HG02981 (cell line): ENCODE measurements around the gene GALK1.
"Not testable (repeated sequence)": the region's sequence is repeated elsewhere in the genome, so short reads cannot be mapped to it uniquely, and the experiment has no call there.

Experiments
- ATAC-seq: cut with Tn5 transposase; IDR thresholded peaks from one replicate; pipeline ENCODE4 v1.9.1; 2021; ENCODE audit warnings: mild to moderate bottlenecking, moderate library complexity; ENCODE audit not compliant: unreplicated experiment

GALK1 gene

DNA sequence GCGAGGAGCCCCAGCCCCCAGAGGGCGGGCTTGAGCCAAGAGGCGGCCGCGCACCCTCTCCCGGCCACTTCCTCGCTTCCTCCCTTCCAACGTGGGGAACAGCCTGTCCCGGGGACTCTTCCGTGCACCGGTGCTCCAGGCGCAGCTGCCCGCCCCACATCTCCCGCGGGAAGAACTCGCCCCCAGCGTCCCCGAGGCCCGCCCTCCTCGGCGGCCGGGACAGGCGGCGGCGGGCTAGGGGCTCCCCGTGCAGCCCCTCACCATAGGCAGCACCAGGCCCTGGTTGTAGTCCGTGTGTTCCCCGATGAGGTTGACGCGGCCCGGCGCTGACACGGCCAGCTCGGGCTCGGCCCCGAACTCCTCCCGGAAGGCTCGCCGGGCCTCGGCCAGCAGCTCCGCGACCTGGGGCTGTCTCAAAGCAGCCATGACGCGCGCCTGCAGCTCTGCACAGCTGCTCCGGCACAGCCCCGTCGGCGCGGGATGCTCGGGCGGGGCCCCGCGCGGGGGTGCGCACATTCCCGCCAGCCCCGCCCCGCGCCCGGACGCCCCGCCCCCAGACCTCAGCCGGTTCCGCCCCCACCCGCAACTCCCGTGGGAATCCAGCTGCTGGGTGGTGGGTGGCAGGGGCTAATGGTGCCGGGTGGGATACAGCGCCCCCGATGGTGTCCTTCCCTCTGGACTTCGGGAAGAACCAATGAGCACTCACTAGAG, at the start of gene GALK1:
GALK1 (minus strand) TSS at position 482 of the 711 bp plus-strand sequence; CDS start at position 426, 56 bp downstream.
- peak; percentile 57 for ATAC-seq

DNA sequence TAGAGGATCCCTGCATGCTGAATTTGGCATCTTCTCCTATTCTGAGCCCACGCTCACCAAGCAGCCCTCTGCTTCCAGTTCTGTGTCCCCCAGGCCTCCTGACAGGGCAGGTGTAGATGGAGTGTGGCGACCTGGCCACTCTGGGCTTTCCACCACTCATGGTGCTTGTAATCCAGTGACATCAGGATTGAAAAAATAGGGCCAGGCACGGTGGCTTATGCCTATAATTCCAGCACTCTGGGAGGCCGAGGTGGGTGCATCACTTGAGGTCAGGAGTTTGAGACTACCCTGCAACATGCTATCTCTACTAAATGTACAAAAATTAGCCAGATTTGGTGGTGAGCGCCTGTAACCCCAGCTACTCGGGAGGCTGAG, 49.0 kb upstream of the GALK1 start:
- no peak for ATAC-seq

DNA sequence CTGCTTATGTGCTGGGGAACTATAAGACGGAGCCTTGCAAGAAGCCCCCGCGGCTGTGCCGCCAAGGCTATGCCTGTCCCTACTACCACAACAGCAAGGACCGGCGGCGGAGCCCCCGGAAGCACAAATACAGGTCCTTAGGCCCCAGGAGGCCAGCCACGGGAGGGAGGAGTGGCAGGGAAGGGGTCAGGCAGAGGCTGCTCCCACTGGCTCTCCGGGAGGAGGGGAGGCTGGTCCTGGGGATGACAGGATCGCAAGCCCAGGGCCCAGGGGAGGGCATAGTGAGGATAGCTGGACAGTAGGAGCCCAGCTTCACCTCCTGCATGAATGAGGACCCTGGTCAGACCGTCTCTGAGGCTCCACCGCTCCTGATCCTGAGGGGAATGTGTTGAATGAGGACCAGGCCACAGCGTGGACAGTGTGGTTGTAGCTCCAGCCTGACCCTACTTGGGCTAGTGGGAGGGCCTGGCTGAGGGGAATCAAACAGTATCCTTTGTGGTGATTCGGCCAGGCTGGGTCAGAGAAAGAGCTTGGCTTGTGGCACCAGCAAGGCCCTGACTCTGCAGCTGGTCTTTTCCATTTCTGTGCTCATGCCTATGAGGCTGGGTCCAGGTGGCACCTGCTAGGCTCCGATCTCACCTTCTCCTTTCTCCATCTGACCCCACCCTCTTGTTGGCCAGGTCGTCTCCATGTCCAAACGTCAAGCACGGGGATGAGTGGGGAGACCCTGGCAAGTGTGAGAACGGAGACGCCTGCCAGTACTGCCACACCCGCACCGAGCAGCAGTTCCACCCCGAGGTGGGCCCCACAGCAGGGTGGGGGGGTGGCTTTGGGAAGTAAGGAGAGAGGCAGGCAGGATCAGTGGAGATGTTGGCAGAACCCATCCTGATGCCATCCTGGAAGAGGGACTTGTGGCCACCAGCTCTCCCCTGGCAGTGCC, 48.4 kb upstream of the GALK1 start:
- ATAC-seq: no peak

DNA sequence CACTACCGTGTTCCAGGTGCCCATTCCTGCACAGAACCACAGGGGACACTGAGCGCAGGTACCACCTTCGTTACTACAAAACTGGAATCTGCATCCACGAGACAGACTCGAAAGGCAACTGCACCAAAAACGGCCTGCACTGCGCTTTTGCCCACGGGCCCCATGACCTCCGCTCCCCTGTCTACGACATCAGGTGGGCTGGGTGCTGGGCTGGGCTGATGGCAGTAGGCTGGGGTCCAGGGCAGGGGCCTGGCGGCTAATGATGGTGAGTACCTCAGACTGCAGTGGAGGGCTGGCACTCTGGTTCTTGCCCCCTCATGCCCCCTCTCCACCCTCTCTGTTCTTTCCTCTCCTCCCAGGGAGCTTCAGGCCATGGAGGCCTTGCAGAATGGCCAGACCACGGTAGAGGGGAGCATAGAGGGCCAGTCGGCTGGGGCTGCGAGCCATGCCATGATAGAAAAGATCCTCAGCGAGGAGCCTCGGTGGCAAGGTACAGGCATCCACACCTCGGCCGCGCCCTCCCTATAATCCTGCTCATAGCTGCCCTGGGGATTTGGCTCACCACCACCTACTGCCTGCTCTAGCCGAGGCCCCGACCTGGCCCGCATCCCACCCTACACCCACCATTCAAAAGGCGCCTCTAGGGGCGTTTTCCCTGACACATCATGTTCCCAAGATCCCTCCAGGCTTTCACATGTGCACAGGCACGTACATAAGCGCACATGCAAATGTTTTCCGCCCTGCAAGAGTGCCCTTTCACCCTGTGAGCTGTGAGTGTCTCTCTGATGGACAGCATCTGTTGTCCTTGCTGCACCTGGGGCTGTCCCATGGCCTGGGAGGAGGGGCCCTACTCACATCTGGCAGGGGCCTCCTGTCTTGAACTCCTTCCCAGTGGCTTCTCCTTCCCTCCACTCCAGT, 47.4 kb upstream of the GALK1 start:
- ATAC-seq: no peak

DNA sequence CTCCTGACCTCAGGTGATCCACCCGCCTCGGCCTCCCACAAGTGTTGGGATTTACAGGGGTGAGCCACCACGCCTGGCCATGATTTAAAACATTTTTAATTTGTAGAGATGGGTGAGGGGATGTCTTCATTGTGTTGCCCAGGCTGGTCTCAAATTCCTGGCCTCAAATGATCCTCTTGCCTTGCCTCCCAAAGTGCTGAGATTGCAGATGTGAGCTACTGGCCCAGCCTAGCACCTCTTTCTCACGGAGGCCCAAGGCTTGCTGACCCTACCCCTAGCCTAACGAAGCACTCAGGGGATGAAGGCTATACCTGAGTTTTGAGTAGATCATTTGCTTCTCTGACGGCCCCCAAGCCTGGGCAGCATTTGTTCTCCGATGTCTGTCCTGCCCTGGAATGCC, 46.2 kb upstream of the GALK1 start:
- no peak for ATAC-seq

DNA sequence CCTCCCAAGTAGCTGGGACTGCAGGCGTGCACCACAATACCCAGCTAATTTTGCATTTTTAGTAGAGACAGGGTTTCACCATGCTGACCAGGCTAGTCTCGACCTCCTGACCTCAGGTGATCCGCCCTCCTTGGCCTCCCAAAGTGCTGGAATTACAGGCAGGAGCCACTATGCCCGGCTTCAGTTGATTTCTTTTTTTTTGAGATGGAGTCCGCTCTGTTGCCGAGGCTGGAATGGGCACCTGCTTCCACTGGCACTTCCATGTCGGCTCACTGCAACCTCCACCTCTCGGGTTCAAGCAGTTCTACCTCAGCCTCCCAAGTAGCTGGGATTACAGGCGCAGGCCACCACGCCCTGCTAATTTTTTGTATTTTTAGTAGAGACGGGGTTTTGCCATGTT, 45.8 kb upstream of the GALK1 start:
- ATAC-seq: not testable (repeated sequence)

DNA sequence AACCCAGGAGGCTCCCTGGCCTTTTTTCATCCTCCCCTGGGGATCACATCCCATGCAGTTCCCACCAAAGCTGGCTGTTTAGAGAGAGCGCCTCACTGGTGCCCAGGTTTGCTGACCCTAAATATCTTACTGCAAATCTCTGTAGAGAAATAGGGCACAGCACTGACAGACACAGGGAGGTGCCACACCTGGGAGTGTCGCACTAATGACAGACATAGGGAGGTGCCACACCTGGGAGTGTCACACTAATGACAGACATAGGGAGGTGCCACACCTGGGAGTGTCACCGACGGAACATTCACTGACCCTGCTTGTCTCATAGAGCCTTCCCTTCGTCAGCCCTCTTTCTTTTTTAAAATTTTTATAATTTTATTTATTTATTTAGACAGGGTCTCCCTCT, 45.2 kb upstream of the GALK1 start:
- no peak for ATAC-seq

DNA sequence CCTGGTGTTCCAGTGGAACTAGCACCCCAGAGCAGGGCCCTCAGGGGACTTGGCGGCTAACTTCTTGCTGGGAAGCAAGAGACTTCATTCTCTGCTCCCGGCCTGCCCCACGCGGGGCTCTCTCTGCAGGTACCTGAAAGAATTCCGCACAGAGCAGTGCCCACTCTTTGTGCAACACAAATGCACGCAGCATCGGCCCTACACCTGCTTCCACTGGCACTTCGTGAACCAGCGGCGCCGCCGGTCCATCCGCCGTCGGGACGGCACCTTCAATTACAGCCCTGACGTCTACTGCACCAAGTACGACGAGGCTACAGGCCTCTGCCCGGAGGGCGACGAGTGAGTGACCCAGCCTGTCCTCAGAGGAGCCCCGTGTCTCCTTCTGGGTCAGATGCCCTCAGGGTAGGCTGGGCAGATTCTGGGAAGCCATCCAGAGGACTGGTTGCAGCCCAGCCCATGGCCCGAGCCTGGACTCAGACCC, 44.7 kb upstream of the GALK1 start:
- ATAC-seq: no peak

DNA sequence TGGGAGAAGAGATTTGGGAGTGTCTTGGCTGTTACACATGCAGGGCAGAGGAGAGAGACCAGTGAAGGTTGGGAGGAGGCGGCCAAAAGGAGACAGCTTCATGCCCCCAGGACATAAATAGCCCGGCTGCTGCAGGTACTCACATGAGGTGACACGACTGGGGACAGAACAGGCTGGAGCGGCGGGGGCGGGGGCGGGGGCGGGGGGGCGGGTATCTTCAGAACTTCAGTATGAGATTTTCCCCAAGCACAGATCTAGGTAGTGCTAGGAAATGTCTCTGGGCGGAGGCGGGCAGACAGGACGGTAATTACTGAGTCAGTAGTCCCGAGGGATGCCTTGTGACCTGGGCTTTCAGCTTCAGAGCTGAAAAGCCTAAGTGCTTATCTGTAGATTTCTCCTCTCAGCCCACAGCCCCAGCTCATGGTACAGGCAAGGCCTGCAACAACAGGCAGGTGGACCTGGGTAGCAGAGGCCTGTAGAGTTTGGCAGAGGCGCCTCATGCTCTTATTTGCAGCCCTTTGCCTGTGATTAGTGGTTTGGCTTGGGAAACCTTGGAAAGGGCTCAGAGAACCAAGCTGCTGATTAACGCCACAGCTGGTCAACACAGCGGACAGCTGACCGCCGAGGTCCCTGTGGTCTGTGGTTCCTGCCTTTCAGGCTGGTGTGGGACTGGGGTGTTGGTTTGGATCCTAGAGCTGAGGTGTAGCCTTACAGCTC, 44.1 kb upstream of the GALK1 start:
- ATAC-seq: no peak

DNA sequence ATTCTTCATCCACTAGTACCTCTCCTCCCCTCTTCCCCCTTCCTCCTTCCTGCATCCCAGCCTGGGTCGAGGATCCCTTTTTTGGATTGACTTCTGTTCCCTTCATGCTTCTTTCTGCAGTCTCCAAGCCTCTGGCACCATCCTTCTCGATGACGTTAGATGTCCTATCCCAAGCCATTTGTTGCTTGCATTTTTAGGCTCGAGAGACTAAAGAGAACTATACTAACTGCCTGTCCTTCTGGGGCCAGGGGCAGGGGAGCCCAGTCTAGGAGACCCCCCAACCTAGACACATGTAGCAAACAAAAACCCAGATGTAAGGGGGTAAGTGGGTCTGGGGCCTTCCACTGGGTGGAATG, 43.5 kb upstream of the GALK1 start:
- ATAC-seq: no peak

DNA sequence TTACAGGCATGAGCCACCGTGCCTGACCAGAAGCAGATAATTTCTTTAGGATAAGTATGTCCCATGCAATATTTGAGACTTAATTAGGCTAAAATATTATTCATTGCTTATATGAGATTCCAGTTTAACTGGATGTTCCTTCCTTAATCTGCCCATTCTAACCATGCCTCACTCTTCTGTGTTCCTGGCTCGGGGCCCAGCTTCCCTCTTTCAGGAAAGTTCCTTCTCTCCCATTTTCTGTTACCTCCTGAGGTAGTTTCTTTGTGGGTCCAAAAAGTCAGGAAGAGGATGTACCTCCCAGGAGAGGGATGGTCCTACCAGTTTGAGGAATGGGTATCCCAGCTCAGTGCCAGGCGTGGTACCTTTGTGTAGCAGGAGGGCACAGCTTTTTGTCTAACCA, 42.9 kb upstream of the GALK1 start:
- no peak for ATAC-seq

DNA sequence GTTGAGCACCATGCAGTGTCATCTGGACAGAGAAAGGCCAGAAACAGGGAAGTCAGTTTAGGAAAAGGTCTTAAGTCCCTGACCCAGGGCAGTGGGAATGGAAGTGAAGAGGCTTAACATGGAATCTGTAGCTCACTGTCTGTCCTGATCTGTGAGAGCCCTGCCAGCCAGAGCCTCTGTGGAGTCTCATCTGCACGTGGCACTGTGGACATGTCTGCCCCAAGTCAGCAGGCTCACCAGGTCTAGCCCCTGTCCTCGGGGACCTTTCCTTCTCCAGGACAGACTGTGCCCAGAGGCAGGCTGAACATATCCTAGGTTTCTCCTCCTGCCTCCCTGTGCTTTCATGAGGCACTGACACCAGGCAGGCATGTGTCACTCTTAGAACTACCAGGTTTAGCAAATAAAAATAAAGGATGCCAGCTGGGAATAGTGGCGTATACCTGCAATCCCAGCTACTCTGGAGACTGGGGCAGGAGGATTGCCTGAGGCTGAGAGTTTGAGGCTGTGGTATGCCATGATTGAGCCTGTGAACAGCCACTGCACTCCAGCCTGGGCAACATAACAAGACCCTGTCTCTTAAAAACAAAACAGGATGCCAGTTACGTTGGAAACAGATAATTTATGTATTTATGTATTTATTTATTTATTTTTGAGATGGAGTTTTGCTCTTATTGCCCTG, 42.0 kb upstream of the GALK1 start:
- ATAC-seq: no peak

DNA sequence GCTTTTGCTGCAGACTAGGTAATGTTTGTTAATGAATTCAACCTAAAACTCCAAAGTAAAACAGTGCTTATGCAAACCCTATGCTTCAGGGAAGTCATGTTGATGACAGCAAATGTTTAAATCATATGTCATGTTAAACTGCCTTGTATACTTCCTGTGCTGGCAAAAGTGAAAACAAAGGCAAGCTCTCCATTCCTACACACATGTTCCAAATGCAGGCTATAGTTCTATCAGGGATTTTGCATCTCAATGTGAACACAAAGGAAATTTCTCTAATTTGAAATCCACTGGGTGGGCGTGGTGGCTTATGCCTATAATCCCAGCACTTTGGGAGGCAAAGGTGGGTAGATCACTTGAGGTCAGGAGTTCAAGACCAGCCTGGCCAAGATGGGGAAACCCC, 38.9 kb upstream of the GALK1 start:
- no peak for ATAC-seq

DNA sequence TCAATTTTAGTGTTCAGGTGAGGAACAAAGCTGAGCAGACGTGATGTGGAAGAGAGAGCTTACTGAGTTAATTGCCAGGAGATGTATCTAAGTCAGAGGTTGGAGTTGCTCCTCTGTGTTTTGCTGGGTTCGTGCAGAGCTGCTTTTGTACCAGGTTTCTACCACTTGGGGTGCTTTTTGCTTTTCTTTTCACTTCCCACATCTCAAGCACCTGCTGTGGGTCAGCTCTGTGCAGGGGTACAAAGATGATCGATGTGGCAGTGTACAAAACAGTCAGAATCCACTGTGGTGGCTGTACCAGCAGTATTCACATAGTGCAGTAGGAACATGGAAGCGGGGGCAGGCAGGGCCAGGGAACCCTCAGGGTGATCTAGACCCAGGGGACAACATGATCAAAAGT, 34.4 kb upstream of the GALK1 start:
- no peak for ATAC-seq

DNA sequence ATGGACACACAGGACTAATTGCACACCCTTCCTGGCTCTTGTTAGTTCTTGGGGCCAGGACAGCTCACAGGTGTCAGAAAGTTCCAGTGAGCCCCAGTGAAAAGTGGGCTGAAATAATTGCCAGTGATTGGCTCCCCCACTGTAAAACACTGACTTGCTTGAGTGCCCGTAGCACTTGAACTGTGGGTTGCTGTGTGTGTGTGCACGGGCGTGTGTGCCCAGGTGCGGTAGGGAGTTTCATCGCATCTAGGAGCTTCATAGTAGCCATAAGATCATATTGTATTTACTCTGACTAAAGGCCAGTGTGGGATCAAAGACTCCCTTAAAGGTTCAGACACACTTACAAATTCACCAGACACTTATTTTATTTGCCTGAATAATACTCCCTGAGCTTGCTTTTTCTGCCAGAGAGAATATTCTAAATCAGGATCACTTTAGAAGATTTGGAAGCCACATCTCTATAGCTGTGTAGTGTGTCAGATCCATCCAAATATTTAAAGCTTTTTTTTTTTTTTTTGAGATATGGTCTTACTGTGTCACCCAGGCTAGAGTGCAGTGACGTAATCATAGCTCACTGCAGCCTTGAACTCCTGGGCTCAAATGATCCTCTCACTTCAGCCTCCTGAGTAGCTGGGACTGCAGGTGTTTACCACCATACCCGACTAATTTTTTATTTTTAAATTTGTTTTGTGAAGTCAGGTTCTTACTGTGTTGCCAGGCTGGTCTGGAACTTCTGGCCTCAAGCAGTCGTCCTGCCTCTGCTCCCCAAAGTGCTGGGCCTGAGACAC, 31.0 kb upstream of the GALK1 start:
- ATAC-seq: no peak

DNA sequence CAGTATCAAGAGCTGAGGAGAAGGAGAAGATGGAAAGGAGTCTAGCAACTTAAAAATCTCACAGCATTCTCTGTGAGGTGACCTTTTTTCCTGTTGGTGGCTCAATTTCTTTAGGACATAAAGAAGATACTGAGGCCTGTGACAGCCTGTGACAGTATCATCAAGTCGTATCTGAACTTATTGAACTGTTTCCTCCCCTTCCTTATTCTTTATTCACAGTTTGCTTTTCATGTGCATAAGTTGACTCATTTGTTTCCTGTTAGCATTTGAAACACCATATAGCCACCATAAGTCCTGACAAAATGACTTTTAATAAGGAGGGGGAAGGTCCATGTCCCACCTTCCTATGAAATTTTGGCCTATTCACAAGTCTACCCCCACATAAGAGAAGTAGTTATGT, 28.5 kb upstream of the GALK1 start:
- no peak for ATAC-seq

DNA sequence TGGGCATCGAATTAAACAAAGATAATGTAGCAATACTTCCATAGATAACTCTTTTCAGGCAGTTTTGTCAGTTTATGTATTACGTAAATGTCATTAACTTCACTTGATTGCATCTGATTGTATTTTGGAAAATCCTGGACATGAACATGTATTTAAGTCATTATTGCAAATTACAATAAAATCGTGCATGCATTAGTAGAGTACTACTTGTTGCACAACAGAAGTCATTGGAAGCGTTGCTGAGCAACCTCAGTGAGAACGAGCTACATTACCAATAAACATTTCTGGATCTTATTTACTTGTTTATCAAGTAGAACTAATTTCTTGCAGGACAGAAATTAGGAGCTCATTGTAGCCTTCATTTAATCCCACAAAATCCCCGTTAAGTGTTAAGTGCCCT, 26.3 kb upstream of the GALK1 start:
- no peak for ATAC-seq

DNA sequence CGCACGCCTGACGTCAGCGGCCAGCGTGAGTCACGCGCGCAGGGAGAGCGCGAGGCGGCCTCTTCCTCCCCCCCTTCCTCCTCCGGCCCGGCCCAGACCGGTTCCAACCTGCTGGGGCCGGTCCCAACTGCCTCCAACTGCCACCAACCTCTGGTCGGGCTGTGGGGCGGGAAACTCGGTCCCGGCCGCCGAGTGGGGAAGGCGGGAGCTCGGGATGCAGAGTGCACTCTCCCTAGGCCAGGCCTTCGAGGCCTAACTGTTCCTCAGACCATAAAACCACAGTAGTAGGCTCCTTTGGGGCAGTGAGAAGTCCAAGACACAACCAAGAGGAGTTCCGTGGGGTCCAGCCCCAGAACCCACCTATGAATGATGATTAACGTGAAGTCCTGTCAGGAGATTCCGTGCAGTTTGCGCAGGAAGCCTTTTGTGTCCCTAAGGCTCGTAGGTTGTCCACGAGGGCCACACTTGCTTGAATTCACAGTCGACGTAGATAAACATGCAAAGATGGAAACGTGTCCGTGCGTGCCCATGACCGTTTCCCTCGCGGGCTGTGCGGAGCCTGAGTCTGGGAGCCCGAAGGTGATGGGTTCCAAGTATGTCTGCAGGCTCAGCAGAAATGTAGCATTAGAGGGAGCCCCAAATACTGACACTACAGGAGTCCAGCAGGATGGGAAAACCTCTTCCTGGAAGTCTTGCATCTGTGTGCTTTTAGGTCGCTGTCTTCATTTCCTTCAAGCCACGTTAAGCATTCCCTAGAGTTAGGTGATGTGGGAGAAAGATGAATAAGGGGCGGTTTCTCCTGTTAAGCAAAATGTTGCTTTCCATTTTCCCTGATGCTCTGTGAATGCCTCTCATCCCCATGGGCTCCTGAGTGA, 20.3 kb upstream of the GALK1 start:
- peak; percentile 38 for ATAC-seq
